Heart left ventricle (tissue), 16 donors: Measurements from ENCODE around the gene PHLPP1. TPM values are rescaled to one million over a fixed set of nuclear protein-coding genes. Genes with fewer than 3 reads are reported as not detected.

ENCODE experiments used
- ATAC-seq, 4 donors: fragments of 200-7000 bp; cut with Tn5 transposase; one replicate each; pipeline ENCODE4 v1.9.1; 2020 to 2022; ENCODE audit warnings: moderate library complexity in 4 of 4, mild to moderate bottlenecking in 3 of 4, moderate number of reproducible peaks in 1 of 4
- DNase-seq, 5 donors: peaks; one replicate each; pipeline ENCODE4 v3.0.0-alpha.2; 2020
- H3K27ac ChIP-seq, 12 donors: fragments of 200-600 bp; sonication (generic) in 4 of 12; one replicate each; pipeline versions ENCODE4 v1.5.0 to v1.8.0; 2016 to 2022; ENCODE audit warnings: mild to moderate bottlenecking in 2 of 12
- H3K27me3 ChIP-seq, 9 donors: fragments of 200-600 bp; sonication (generic) in 2 of 9; one replicate each; pipeline versions ENCODE4 v1.5.1 to v1.8.0; 2016 to 2022; ENCODE audit warnings: mild to moderate bottlenecking in 3 of 9
- H3K36me3 ChIP-seq, 9 donors: fragments of 200-600 bp; sonication (generic) in 2 of 9; one replicate each; pipeline versions ENCODE4 v1.5.0 to v1.8.0; 2018 to 2022; ENCODE audit warnings: mild to moderate bottlenecking in 2 of 9
- H3K4me1 ChIP-seq, 12 donors: fragments of 200-600 bp; sonication (generic) in 4 of 12; one replicate each; pipeline versions ENCODE4 v1.5.0 to v1.8.0; 2016 to 2022; ENCODE audit warnings: mild to moderate bottlenecking in 3 of 12
- H3K4me3 ChIP-seq, 12 donors: fragments of 200-600 bp; sonication (generic) in 4 of 12; one replicate each; pipeline versions ENCODE4 v1.5.0 to v1.8.0; 2017 to 2022; ENCODE audit warnings: mild to moderate bottlenecking in 9 of 12, moderate library complexity in 4 of 12
- H3K9me3 ChIP-seq, 12 donors: fragments of 200-600 bp; sonication (generic) in 4 of 12; one replicate each; pipeline versions ENCODE4 v1.5.0 to v1.8.0; 2016 to 2022; ENCODE audit warnings: mild to moderate bottlenecking in 1 of 12
- CTCF ChIP-seq, 12 donors: fragments of 200-600 bp; sonication (generic) in 4 of 12; IDR thresholded peaks; one replicate each; pipeline versions ENCODE4 v1.5.0 to v1.8.0; 2018 to 2022; ENCODE audit warnings: antibody characterized with exemption in 12 of 12, mild to moderate bottlenecking in 5 of 12
- POLR2A ChIP-seq, 2 donors: fragments of 450-650 bp; IDR thresholded peaks; one replicate each; pipeline ENCODE4 v1.6.1; 2017; ENCODE audit warnings: antibody characterized with exemption in 2 of 2, mild to moderate bottlenecking in 2 of 2, moderate library complexity in 2 of 2
- WGBS, 4 donors: extraction: QIAGEN DNeasy Blood & Tissue Kit in 2 of 4; methylation state at CpG; one replicate each; pipeline versions ENCODE4 v1.1.5 to v1.1.7; 2013 to 2018; 5-methylcytosine and 5-hydroxymethylcytosine counted together
- intact Hi-C, 10 donors: fragments of 100-400 bp; cut with DNase I; formaldehyde crosslinking; loops; one replicate each; pipeline versions ENCODE4 v1.11.1 to v1.14.2; 2022
- polyA plus RNA-seq, 2 donors: library from polyadenylated mRNA; stranded (reverse); fragments of 200-250 nt; gene quantifications; one replicate each; pipeline ENCODE4 v1.2.3, GENCODE V29; 2013
- total RNA-seq, 9 donors: library from RNA; depleted of rRNA in 2 of 9; stranded (reverse); fragments of >200 nt in 2 of 9; fragmentation: NEBNext Ultra II Directional in 3 of 9; extraction: Animal tissue kit (Norgen Biotek cat#: 25700) in 3 of 9; gene quantifications; one replicate each; pipeline versions ENCODE4 v1.1.0 to v1.2.4, GENCODE V29; 2016 to 2023
- donor health status: ischemic (EF 13 %, LVEDD 7.1; RV severe dilation, severe dysfunction).
- donor health status: healthy with polysubstance abuse.
- donor health status: DM: no; HTN: yes; CAD: no.
- donor health status: DM: no; HTN: no; CAD: no.
- donor health status: ischemic (EF 25% LVEDD 6.9; RV normal size, moderate dysfunction).
- donor health status: ischemic (EF 25% LVEDD 5.7; RV mildly dilated, moderate dysfunction).
- donor health status: healthy.
- donor health status: DM: yes; HTN: yes; CAD: no.
- donor health status: ischemic (EF 35%, LVEDD 5.7; RV mildly dilated, moderate dysfunction).
- donor health status: nonischemic (EF 11% LVEDD 7.7; RV severe dilation, severe dysfunction).
- donor health status: DM: yes; HTN: yes; CAD: no.
- donor health status: PGD.
- donor health status: ischemic (EF 29% LVEDD 5.4; RV normal size, mild dysfunction).
- donor health status: nonischemic (EF 23%, LVEDD 6.1; RV moderate dilation, normal function).

PHLPP1 gene
- total and polyA plus RNA-seq, 11 donors, result 1.7 to 11.1 (median 6.2) TPM

DNA sequence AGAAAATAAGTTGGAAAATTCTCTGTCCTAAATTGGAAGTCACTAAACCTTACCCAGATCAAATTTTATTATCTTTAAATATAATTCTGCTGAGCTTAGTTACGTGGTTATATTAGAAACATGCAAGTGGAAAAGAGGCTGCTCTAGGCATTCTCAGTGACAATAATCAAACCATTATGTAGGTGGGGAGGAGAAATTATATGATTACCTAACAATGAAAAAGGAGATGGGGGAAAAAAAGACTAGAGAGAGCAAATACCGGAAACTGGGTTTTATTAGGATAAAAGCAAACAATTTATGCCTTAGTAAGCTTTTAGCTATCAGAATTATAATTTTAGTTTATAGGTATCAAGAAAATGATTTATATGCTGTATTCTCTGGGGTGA is 53.2 kb downstream of the PHLPP1 start:
- Histone ChIP-seq H3K4me1 (peaks cover 0 to 29% (median 12%) of the 10 kb centered on the region in 12 donors), H3K27me3 (no peaks in the 10 kb centered on the region), H3K9me3 (no peaks in the 10 kb centered on the region), H3K4me3 (no peak overlapping the region), H3K36me3 (no peaks in the 10 kb centered on the region), H3K27ac (no peak overlapping the region)
- WGBS, 4 donors, result 73 to 85% (median 77%) methylated on average over 2 of the region's 2 CpGs
- intact Hi-C loops, result no loop called here
- no peak for TF ChIP-seq POLR2A (IDR thresholded peaks at IDR 0.05)
- TF ChIP-seq CTCF (IDR thresholded peaks at IDR 0.05), result no peak
- DNase-seq (no peak), ATAC-seq (no peak)

DNA sequence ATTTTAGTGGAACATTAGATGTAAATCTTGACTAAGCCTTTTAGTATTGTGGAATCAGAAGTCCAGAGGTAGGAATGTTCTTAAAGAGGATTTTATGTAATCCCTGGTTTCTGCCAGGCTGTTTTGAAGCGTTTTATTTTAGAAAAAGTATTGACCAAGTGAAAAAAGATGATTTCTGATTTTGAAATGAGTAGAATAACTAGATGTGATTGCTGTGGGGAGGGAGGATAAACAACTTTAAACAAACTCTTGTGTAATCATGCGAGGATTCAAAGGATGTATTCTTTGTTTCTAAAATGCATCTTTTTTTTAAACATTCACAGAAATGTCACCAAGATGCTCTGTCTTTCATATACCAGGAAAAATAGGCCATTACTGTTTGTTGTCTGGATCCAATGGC is 53.9 kb downstream of the PHLPP1 start:
- H3K4me1 ChIP-seq, result peaks cover 0 to 35% (median 13%) of the 10 kb centered on the region in 12 donors
- TF ChIP-seq CTCF (IDR thresholded peaks at IDR 0.05), result no peak
- TF ChIP-seq POLR2A (IDR thresholded peaks at IDR 0.05), result no peak
- intact Hi-C loops, result no loop called here
- no peak overlapping the region for H3K4me3 ChIP-seq
- H3K27ac ChIP-seq, result no peak overlapping the region
- 84 to 93% (median 89%) methylated on average over 2 of the region's 2 CpGs for WGBS, 4 donors
- no peaks in the 10 kb centered on the region for H3K36me3 ChIP-seq
- DNase-seq, result no peak
- no peaks in the 10 kb centered on the region for H3K27me3 ChIP-seq
- no peaks in the 10 kb centered on the region for H3K9me3 ChIP-seq
- no peak for ATAC-seq

DNA sequence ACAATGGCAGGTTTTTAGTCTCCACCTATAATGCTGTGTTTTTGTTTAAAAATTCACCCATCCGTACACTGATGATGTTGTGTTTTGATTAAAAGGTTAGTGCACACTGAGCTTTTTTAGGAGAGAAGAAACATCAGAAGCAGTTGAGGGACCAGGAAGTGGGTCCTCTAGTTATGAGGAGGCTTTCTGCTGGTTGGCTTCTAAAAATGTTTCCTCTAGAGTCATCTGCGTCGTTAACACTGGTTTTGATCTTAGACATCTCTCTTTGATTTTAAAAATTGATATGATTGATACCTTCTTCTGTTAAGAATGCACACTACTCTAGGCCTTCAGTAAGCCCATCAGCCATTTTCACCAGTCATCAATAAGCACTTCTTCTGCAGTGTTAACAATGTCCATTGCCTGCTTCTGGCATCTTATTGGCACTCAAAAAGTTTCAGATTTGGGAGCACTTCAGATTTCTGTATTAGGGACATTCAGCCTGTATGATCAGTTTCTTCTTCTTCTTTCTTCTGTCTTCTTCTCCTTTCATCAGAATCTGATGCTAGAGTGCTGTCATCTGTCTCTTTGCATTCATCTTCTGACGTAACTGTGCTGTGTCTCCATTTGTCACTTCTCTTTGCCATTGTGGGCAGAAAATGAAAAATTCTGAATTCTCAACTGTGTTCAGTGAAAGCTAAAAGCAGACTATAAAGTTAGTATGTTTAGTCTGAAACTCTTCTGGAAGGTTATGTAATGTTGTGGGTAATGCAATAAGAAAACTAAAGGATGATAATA is 56.3 kb downstream of the PHLPP1 start:
- ATAC-seq (no peak), DNase-seq (no peak)
- Histone ChIP-seq H3K4me3 (no peak overlapping the region), H3K36me3 (no peaks in the 10 kb centered on the region), H3K4me1 (peaks cover 0 to 33% (median 13%) of the 10 kb centered on the region in 12 donors), H3K27ac (no peak overlapping the region), H3K27me3 (no peaks in the 10 kb centered on the region), H3K9me3 (no peaks in the 10 kb centered on the region)
- WGBS, 4 donors, result 88 to 93% (median 92%) methylated on average over 4 of the region's 4 CpGs
- intact Hi-C loops, result no loop called here
- TF ChIP-seq POLR2A (IDR thresholded peaks at IDR 0.05) (no peak), CTCF (IDR thresholded peaks at IDR 0.05) (no peak)

- Histone ChIP-seq H3K27me3 (no peaks in the 10 kb centered on the region), H3K36me3 (no peaks in the 10 kb centered on the region), H3K9me3 (no peaks in the 10 kb centered on the region), H3K4me1 (peaks cover 0 to 26% (median 7%) of the 10 kb centered on the region in 12 donors), H3K4me3 (no peak overlapping the region), H3K27ac (no peak overlapping the region)
- DNase-seq (no peak), ATAC-seq (no peak)
- TF ChIP-seq CTCF (IDR thresholded peaks at IDR 0.05), result no peak
- TF ChIP-seq POLR2A (IDR thresholded peaks at IDR 0.05), result no peak
- 93 to 97% (median 95%) methylated on average over 2 of the region's 2 CpGs for WGBS, 4 donors
- intact Hi-C loops, result no loop called here
These were observed 57.7 kb downstream of the PHLPP1 start for GRCh38 chr18:62772860-62773584.
